ENCODE results near the gene JAZF1. TPM values are rescaled to one million over a fixed set of nuclear protein-coding genes. Genes with fewer than 3 reads are reported as not detected.

JAZF1 gene
- total RNA-seq, 1 donor from 2014 or later: 29.4 TPM

- TF ChIP-seq CTCF (IDR thresholded peaks at IDR 0.05; ENCODE audit: borderline replicate concordance): no peak
- Histone ChIP-seq H3K9me3 (replicated peaks) (no peaks in the 10 kb centered on the region), H3K27me3 (ENCODE audit: low read depth) (no peaks in the 10 kb centered on the region), H3K4me1 (peaks cover 19% of the 10 kb centered on the region), H3K27ac (replicated peaks) (peak overlapping the region; percentile 36), H3K4me3 (no peak overlapping the region), H3K36me3 (peaks cover 35% of the 10 kb centered on the region)
- DNase-seq: no peak
- intact Hi-C loops (cut with micrococcal nuclease): no loop called here
Observed at GRCh38 chr7:27825891-27826290, 354.7 kb downstream of the JAZF1 start.

GRCh38 chr7:27822245-27822644 lies 358.4 kb downstream of the JAZF1 start:
- Histone ChIP-seq H3K9me3 (replicated peaks) (no peaks in the 10 kb centered on the region), H3K27me3 (ENCODE audit: low read depth) (no peaks in the 10 kb centered on the region), H3K4me1 (peaks cover 19% of the 10 kb centered on the region), H3K36me3 (peaks cover 47% of the 10 kb centered on the region), H3K4me3 (no peak overlapping the region), H3K27ac (replicated peaks) (no peak overlapping the region)
- no peak for DNase-seq
- intact Hi-C loops (cut with micrococcal nuclease): no loop called here
- no peak for TF ChIP-seq CTCF (IDR thresholded peaks at IDR 0.05; ENCODE audit: borderline replicate concordance)

GRCh38 chr7:27812706-27813105 lies 367.9 kb downstream of the JAZF1 start:
- no peak for TF ChIP-seq CTCF (IDR thresholded peaks at IDR 0.05; ENCODE audit: borderline replicate concordance)
- no peak overlapping the region for H3K27ac ChIP-seq (replicated peaks)
- intact Hi-C loops (cut with micrococcal nuclease): no loop called here
- no peak for DNase-seq
- no peak overlapping the region for H3K4me3 ChIP-seq
- peaks cover 34% of the 10 kb centered on the region for H3K36me3 ChIP-seq
- peaks cover 31% of the 10 kb centered on the region for H3K4me1 ChIP-seq
- H3K9me3 ChIP-seq (replicated peaks): no peaks in the 10 kb centered on the region
- H3K27me3 ChIP-seq (ENCODE audit: low read depth): no peaks in the 10 kb centered on the region

- Histone ChIP-seq H3K27me3 (ENCODE audit: low read depth) (no peaks in the 10 kb centered on the region), H3K4me3 (no peak overlapping the region), H3K9me3 (replicated peaks) (no peaks in the 10 kb centered on the region), H3K36me3 (peaks cover 21% of the 10 kb centered on the region), H3K4me1 (peaks cover 38% of the 10 kb centered on the region), H3K27ac (replicated peaks) (no peak overlapping the region)
- intact Hi-C loops (cut with micrococcal nuclease): no loop called here
- TF ChIP-seq CTCF (IDR thresholded peaks at IDR 0.05; ENCODE audit: borderline replicate concordance): no peak
- DNase-seq: no peak
Observed at GRCh38 chr7:27810186-27810585, 370.4 kb downstream of the JAZF1 start.

GRCh38 chr7:27808626-27809025 lies 372.0 kb downstream of the JAZF1 start:
- Histone ChIP-seq H3K9me3 (replicated peaks) (no peaks in the 10 kb centered on the region), H3K36me3 (peaks cover 16% of the 10 kb centered on the region), H3K4me1 (peaks cover 24% of the 10 kb centered on the region), H3K27ac (replicated peaks) (peak overlapping the region; percentile 47), H3K4me3 (no peak overlapping the region), H3K27me3 (ENCODE audit: low read depth) (no peaks in the 10 kb centered on the region)
- no peak for TF ChIP-seq CTCF (IDR thresholded peaks at IDR 0.05; ENCODE audit: borderline replicate concordance)
- intact Hi-C loops (cut with micrococcal nuclease): no loop called here
- DNase-seq: no peak

- H3K27me3 ChIP-seq (ENCODE audit: low read depth): no peaks in the 10 kb centered on the region
- H3K4me1 ChIP-seq: peaks cover 20% of the 10 kb centered on the region
- intact Hi-C loops (cut with micrococcal nuclease): no loop called here
- peaks cover 16% of the 10 kb centered on the region for H3K36me3 ChIP-seq
- no peaks in the 10 kb centered on the region for H3K9me3 ChIP-seq (replicated peaks)
- H3K4me3 ChIP-seq: no peak overlapping the region
- DNase-seq: no peak
- no peak for TF ChIP-seq CTCF (IDR thresholded peaks at IDR 0.05; ENCODE audit: borderline replicate concordance)
- no peak overlapping the region for H3K27ac ChIP-seq (replicated peaks)
Observed at GRCh38 chr7:27804139-27804538, 376.5 kb downstream of the JAZF1 start.

Data from left ventricle myocardium inferior (tissue), 1 donor.